T-helper 9 cell (primary cell): ENCODE measurements around the gene JPH2.

Experiments used
- DNase-seq: peaks from one replicate; pipeline ENCODE4 v3.0.0-alpha.2; 2020

JPH2 gene

DNA sequence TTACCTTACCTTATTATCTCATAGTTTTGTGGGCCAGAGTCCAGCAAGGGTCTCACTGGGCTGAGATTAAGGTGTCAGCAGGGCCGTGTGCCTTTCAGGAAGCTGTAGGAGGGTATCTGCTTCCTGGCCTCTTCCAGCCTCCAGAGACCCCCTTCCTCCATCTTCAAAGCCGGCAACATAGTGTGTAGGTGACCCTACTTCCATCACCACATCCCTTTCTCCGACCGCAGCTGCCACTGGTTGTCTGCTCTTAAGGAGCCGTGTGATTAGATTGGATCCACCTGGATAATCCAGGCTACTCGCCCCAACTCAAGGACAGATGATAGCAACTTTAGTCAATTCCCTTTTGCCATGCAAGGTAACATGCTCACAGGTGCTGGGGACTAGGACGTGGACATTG, 91.2 kb downstream of the JPH2 start:
- DNase-seq, result no peak

- no peak for DNase-seq
These were observed 93.8 kb downstream of the JPH2 start for GRCh38 chr20:44093249-44093582.

DNA sequence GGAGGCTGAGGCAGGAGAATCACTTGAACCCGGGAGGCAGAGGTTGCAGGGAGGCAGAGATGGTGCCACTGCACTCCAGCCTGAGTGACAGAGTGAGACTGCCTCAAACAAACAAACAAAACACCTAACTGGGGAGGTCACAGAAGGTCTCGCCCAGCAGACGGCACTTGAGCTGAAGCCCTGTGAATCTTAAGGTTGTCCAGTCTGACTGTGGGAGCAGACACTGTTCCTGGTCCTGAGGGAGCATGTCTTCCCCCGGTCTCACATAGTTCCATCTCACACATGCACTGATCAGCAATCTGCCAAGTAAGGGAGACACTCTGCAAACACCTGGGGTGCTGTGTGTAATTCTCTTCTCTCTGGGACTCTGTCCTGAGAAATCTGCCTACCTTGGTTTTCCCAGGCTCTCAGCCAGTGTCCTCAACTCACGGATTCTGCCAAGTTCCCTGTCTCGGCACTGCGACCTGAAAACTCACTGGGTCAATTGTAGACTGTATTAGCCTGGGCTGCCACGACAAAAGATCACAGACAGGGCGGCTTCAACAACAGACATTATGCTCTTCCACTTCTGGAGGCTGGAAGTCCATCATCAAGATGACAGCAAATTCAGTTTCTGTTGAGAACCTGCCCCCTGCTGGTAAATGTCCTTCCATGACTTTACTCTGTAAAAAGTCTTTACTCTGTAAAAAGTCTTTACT, 94.3 kb downstream of the JPH2 start:
- DNase-seq, result no peak

DNA sequence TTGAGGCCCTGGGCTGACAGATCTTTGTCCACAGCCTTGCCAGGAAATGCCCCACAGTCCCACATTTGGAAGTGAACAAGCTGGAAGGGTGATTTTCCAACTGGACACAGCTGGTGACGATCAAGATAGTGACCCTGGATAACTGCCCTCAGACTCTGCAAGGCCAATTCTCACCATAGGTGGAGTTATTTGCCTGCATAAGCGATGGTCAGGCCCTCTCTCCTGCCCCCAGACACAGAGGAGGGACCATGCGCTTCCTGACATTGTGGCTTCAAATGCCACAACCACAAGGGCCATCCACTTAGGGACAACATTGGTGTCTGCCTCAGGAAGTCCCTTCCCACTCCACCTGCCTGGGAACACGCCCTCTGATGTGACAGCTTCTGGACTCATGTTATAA, 96.0 kb downstream of the JPH2 start:
- DNase-seq, result no peak

- DNase-seq, result no peak
These were observed 96.9 kb downstream of the JPH2 start for GRCh38 chr20:44089987-44090674.

DNA sequence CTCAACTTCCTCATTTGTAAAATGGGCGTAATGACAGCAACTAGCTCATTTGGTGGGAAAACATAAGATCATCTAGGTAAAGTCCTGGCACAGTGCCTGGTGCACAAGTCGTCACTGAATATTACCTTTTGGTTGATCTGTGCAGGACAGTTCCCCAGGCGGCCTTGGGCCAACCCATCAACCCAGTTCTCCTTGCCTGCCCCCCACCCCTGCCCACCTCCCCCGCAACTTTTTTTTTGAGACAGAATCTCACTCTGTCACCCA, 99.2 kb downstream of the JPH2 start:
- no peak for DNase-seq

- no peak for DNase-seq
These were observed 99.7 kb downstream of the JPH2 start for GRCh38 chr20:44087051-44087856.

DNA sequence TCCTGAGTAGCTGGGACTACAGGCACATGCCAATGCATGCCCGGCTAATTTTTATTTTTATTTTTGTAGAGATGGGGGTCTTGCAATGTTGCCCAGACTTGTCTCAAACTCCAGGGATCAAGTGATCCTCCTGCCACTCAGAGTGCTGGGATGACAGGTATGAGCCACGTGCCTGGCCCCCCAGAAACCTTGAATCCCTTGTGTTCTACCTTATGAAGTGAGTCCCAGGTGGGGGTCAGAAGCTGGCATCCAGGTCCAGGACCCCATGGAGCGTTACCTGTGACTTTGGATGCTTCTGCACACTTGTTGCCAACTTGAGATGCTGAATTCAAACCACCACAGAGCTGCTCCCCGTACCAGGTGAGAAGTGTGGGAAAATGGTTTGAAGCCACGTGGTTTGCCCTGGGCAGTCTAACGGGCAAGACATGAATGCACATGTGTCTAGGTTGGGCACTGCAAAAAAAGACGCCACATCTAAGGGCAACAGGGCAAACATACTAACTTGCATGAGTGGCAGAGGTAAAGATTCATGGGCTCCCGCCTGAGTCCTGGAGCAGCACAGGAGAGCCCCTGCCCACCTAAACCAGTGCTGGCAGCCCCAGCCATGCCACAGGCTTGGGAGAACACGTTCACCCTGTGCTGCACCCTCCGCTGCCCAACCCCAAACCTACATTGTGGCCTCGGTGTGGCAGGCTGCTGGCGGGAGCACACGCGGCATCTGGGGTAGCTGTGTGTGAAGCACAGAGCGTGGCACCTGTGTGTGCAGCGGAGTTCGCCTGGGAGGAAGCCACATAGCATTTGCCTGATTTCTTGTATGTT, 101.2 kb downstream of the JPH2 start:
- no peak for DNase-seq

GRCh38 chr20:44084891-44085290, 102.1 kb downstream of the JPH2 start:
- DNase-seq, result no peak

DNA sequence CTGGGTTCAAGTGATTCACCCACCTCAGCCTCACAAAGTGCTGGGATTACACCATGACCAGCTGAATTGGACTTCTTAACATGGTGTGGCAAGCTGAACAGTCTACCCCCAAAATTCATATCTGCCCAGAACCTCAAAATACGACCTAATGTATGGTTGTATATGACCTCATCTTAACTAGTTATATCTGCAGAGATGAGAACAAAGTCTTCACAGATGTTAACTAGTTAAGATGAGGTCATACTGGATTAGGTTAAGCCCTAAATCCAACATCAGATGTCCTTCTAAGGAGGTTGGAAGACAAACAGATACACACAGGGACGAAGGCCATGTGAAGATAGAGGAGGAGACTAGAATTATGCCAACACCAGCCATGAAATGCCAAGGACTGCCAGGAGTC, 102.5 kb downstream of the JPH2 start:
- no peak for DNase-seq

GRCh38 chr20:44083220-44083933, 103.6 kb downstream of the JPH2 start:
- no peak for DNase-seq

DNA sequence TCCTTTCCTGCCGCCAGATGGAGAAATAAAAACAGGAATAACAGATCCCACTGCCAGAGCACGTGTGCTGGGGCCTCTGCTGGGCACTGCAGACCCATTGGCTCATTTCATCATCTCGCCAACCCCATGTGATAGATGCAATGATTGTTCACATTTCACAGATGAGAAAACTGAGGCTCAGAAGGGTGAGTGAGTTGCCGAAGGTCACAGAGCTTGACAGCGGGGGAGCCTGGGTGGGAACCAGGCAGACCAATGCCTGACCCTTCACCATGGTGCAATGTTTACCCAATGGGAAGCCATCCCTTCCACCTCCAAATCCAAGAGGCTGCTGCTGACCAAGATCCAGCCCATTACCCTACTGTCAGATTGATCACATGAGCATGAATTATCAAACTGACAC, 105.1 kb downstream of the JPH2 start:
- no peak for DNase-seq

DNA sequence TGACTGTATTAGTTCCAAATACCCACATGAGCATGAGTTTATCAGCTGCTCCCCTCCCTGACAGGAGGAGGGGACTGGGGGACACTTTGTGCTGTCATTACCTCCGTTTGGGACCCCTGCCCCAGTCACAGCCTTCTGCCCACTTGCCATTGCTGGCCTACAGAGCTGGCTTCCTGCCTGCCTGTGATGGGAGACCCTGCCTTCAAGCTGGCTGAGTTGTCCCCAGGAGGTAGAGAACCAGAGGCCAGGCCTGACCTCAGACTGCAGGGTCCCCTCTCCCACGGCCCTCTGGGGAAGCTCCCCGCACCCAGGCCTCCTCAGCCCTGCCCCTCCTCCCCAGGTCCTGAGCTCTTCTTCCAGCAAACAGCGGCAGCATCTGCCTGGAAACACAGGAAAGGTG, 105.5 kb downstream of the JPH2 start:
- DNase-seq, result no peak

GRCh38 chr20:44080646-44081267, 106.2 kb downstream of the JPH2 start:
- peak; percentile 65 for DNase-seq

DNA sequence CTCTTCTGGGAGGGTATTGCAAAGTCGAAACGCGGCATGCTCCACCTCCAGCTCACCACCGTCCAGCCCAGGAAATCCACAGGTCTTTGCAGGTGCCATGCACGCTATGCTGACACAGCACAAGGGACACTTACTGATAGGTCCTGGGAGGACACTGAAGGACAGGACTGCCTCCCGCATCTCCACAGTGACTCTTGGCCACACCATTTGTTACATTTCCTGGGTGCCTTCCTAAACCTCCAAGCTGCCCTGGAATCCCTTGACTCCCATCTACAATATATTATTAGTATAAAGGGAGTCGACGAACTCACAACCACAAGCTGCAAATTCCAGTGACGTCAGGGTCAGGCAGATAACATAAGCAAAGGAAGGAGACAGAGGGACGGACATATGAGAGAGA, 106.9 kb downstream of the JPH2 start:
- no peak for DNase-seq

GRCh38 chr20:44079291-44079690, 107.7 kb downstream of the JPH2 start:
- no peak for DNase-seq

GRCh38 chr20:44075950-44076232, 111.1 kb downstream of the JPH2 start:
- no peak for DNase-seq

DNA sequence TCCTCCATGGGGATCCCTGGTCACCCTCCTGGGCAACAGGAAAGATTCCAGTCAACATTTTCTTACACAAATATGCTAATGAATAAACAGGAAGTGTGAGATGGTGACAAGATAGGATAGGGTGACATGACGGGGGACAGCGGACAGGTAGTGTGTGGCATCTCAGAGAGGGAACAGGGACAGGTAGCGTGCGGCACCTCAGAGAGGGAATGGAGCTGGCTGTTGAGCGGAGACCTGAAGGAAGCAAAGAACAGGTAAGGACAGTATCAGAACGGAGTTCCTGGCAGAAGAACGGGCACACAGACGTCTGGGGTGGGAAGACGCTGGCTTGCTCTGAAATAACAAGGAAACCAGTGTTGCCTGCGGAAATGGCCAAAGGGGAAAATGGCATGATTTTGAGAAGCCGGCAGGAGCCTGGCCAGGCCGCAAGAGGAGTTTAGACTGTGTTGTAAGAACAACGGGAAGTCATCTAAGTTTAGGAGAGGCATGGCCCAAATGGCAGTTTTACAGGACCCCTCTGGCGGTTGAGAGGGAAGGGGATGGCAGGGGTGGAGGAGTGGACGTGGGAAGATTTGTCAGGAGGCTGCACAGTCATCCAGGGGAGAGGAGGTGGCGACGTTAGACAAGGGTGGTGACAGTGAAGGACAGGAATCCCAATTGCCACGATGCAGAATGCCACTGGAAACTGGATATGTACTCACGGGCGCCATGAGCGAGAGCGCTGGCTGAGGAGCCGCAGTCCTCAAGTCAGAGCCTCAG, 111.6 kb downstream of the JPH2 start:
- no peak for DNase-seq

GRCh38 chr20:44074252-44075151, 112.5 kb downstream of the JPH2 start:
- no peak for DNase-seq

- no peak for DNase-seq
These were observed 113.3 kb downstream of the JPH2 start for GRCh38 chr20:44073675-44074071.
